Upper lobe of right lung (tissue), 1 donor: ENCODE measurements around the gene TSACC. TPM values are rescaled to one million over a fixed set of nuclear protein-coding genes. Genes with fewer than 3 reads are reported as not detected.

Experiments used
- ATAC-seq: fragments of 200-7000 bp; cut with Tn5 transposase; one replicate; pipeline ENCODE4 v1.9.1; 2020; ENCODE audit warnings: mild to moderate bottlenecking, moderate library complexity
- DNase-seq: peaks from one replicate; pipeline ENCODE4 v3.0.0-alpha.2; 2020
- H3K27ac ChIP-seq: fragments of 200-600 bp; one replicate; pipeline ENCODE4 v1.8.0; 2022
- H3K27me3 ChIP-seq: fragments of 200-600 bp; one replicate; pipeline ENCODE4 v1.8.0; 2022; ENCODE audit warnings: mild to moderate bottlenecking
- H3K36me3 ChIP-seq: fragments of 200-600 bp; one replicate; pipeline ENCODE4 v1.8.0; 2022
- H3K4me1 ChIP-seq: fragments of 200-600 bp; one replicate; pipeline ENCODE4 v1.8.0; 2022
- H3K4me3 ChIP-seq: fragments of 200-600 bp; one replicate; pipeline ENCODE4 v1.8.0; 2022; ENCODE audit warnings: mild to moderate bottlenecking
- H3K9me3 ChIP-seq: fragments of 200-600 bp; one replicate; pipeline ENCODE4 v1.8.0; 2022
- intact Hi-C: fragments of 100-400 bp; cut with DNase I; formaldehyde crosslinking; loops from one replicate; pipeline ENCODE4 v1.11.0; 2022
- total RNA-seq: library from RNA; stranded (reverse); fragmentation: NEBNext Ultra II Directional; extraction: Animal tissue kit (Norgen Biotek cat#: 25700); gene quantifications from one replicate; pipeline ENCODE4 v1.2.1, GENCODE V29; 2021
- TF ChIP-seq, protein P1 (sequence below): fragments of 200-600 bp; IDR thresholded peaks from one replicate; pipeline ENCODE4 v1.8.0; 2022; ENCODE audit warnings: antibody characterized with exemption
- donor health status: DM: no; HTN: yes; CAD: no; lungs with severe emphysema.

Gene TSACC
- total RNA-seq, 1 donor from 2014 or later = not detected

DNA sequence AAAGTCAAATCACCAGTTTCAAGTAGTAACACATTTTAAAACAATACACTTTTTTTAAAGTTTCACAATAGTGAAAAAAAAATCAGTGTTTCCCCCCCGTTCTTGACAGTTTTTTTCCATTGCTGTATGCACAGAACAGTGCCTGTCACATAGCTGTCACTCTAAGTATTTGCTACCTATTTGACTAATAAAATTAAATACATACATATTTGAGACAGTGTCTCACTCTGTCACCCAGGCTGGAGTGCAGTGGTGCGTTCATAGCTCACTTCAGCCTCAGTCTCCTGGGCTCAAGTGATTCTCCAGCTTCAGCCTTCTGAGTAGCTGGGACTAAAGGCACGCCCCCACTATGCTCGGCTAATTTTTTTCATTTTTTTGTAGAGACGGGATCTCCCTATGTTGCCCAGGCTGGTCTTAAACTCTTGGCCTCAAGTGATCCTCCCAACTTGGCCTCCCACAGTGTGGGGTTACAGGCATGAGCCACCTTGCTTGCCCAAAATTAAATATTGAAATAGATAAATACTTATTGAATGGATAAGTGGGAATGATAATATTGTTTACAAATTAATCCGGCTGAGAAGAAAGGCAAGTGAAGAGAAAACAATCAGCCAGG is 18.0 kb downstream of the TSACC start:
- intact Hi-C loops = no loop called here

GRCh38 chr1:156356875-156357534 is 18.7 kb downstream of the TSACC start:
- peak; percentile 84 for DNase-seq
- Histone ChIP-seq H3K4me3 (no peak overlapping the region), H3K27ac (no peak overlapping the region), H3K9me3 (no peaks in the 10 kb centered on the region), H3K4me1 (no peaks in the 10 kb centered on the region), H3K27me3 (peaks cover 11% of the 10 kb centered on the region), H3K36me3 (no peaks in the 10 kb centered on the region)
- peak; percentile 95 for ATAC-seq
- intact Hi-C loops = no loop called here
- TF ChIP-seq, protein P1, sequence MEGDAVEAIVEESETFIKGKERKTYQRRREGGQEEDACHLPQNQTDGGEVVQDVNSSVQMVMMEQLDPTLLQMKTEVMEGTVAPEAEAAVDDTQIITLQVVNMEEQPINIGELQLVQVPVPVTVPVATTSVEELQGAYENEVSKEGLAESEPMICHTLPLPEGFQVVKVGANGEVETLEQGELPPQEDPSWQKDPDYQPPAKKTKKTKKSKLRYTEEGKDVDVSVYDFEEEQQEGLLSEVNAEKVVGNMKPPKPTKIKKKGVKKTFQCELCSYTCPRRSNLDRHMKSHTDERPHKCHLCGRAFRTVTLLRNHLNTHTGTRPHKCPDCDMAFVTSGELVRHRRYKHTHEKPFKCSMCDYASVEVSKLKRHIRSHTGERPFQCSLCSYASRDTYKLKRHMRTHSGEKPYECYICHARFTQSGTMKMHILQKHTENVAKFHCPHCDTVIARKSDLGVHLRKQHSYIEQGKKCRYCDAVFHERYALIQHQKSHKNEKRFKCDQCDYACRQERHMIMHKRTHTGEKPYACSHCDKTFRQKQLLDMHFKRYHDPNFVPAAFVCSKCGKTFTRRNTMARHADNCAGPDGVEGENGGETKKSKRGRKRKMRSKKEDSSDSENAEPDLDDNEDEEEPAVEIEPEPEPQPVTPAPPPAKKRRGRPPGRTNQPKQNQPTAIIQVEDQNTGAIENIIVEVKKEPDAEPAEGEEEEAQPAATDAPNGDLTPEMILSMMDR = peak; percentile 54

More for the DNA sequence above, 18.0 kb downstream of the TSACC start:
- no peak overlapping the region for H3K4me3 ChIP-seq
- DNase-seq = no peak
- peaks cover 11% of the 10 kb centered on the region for H3K27me3 ChIP-seq
- no peaks in the 10 kb centered on the region for H3K36me3 ChIP-seq
- H3K4me1 ChIP-seq = no peaks in the 10 kb centered on the region
- TF ChIP-seq, protein P1 = no peak
- ATAC-seq = no peak
- H3K9me3 ChIP-seq = no peaks in the 10 kb centered on the region
- no peak overlapping the region for H3K27ac ChIP-seq

DNA sequence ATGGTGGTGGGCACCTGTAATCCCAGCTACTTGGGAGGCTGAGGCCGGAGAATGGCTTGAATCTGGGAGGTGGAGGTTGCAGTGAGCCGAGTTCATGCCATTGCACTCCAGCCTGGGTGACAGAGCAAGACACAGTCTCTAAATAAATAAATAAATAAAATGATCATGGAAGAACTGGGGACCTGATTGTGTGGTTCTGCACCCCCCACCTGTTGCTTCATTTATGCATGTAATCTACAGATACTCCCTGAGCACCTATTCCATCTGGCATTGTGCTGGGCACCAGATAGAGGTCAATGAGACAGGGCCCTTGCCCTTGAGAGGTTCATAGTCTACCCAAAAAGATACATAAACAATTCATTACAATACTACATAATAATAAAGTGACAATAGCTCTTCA is 19.7 kb downstream of the TSACC start:
- no peak overlapping the region for H3K4me3 ChIP-seq
- no peaks in the 10 kb centered on the region for H3K4me1 ChIP-seq
- H3K27ac ChIP-seq = no peak overlapping the region
- TF ChIP-seq, protein P1 = no peak
- H3K27me3 ChIP-seq = peaks cover 11% of the 10 kb centered on the region
- ATAC-seq (no peak), DNase-seq (no peak)
- intact Hi-C loops = no loop called here
- H3K9me3 ChIP-seq = no peaks in the 10 kb centered on the region
- no peaks in the 10 kb centered on the region for H3K36me3 ChIP-seq

GRCh38 chr1:156358641-156359040 is 20.3 kb downstream of the TSACC start:
- intact Hi-C loops = no loop called here
- Histone ChIP-seq H3K27me3 (peaks cover 11% of the 10 kb centered on the region), H3K27ac (no peak overlapping the region), H3K36me3 (no peaks in the 10 kb centered on the region), H3K4me3 (no peak overlapping the region), H3K4me1 (no peaks in the 10 kb centered on the region), H3K9me3 (no peaks in the 10 kb centered on the region)
- DNase-seq = no peak
- no peak for ATAC-seq
- TF ChIP-seq, protein P1 = no peak

- intact Hi-C loops = no loop called here
Measured at GRCh38 chr1:156359249-156359648, 20.9 kb downstream of the TSACC start.

More at GRCh38 chr1:156359249-156359648, 20.9 kb downstream of the TSACC start:
- no peak for ATAC-seq
- H3K27me3 ChIP-seq = peaks cover 11% of the 10 kb centered on the region
- DNase-seq = no peak
- no peaks in the 10 kb centered on the region for H3K36me3 ChIP-seq
- no peak overlapping the region for H3K4me3 ChIP-seq
- TF ChIP-seq, protein P1 = no peak
- H3K9me3 ChIP-seq = no peaks in the 10 kb centered on the region
- H3K27ac ChIP-seq = no peak overlapping the region
- H3K4me1 ChIP-seq = no peaks in the 10 kb centered on the region
